OCI-M1 (cell line): ENCODE measurements around the gene PWWP2A.
"Not testable (repeated sequence)": the region's sequence is repeated elsewhere in the genome, so short reads cannot be mapped to it uniquely, and the experiment has no call there.

Experiments used
- DNase-seq: peaks from one replicate; lab custom pipeline; 2025; lab: John Stamatoyannopoulos, UW

The PWWP2A gene

DNA sequence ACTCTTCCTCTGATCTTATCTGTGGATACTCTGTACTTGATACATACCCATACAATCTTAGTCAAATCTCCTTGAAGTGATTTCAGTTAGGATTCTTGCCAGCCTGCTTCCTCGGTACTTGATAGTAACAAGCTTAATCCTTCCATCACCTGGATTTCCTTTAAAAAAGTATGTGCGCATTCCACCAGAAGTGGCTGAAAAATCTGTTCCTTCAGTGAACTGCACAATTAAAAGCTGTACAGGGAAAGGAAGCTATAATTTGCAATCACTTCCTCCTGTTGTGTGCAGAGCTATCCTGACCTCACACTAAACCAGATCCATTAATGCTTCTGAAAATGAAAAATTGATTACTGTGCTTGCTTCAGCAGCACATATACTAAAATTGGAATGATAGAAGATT lies 47.3 kb downstream of the PWWP2A start:
- no peak for DNase-seq

DNA sequence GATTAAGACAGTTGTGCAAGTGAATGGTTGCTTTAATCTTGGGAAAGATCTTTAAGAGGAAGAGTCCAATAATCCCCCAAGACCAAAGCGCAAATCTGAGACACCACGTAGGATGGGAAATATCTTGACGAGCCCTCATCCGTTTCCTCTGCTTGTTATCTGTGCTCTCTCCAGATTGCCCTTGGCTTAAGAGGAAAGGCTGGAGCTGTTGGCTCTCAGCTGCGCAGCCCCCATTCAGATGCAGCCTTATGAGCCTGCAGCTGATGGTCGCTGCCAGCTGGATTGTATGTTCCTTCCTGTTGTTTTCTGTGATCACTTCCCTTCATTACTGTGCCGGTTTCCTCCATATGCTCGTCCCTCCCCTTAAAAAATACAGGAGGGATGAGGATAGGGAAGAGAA lies 47.7 kb downstream of the PWWP2A start:
- DNase-seq, result no peak

DNA sequence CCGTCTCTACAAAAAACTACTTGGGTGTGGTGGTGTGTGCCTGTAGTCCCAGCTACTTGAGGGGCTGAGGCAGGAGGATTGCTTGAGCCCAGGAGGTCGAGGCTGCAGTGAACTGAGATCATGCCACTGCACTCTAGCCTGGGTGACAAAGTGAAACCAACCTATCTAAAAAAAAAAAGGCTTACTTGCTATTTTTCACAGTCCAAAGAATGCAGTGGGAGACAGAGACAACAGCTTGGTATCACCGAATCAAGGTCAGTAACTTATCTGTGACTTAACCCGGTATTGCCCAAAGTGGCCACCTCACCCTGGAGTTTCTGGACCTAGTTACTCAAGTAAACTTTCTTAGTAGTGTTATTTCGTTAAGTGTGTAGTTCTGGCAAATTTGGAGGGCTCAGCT lies 50.1 kb downstream of the PWWP2A start:
- DNase-seq, result not testable (repeated sequence)

DNA sequence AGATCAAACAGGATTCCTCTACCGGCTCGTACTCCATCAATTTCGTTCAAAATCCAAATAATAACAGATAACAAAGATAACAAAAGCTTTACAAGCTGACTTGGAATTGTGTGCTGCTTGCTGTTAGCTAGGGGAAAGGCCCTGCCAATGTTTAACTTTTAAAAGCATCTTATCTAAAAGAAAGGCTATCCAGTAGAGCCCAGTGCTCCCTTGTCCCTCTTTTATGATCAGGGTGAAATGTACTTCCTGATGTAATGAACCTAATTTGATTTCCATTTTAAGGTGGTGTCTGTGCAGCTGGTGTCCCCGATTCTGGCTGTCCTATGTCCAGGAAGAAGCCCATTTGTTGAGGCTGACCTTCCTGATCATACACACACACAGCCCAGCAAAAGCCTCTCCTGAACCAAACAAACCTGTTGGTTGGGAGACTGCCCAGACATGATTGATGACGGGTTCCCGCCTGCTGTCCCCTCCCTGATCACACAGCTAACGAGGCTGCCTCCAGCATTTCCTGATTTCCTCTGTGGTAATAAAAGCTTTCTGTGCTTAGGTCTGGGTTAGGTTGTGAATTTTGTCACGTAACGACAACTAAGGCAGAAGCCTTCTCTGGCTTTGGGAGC lies 54.1 kb downstream of the PWWP2A start:
- DNase-seq, result no peak

DNA sequence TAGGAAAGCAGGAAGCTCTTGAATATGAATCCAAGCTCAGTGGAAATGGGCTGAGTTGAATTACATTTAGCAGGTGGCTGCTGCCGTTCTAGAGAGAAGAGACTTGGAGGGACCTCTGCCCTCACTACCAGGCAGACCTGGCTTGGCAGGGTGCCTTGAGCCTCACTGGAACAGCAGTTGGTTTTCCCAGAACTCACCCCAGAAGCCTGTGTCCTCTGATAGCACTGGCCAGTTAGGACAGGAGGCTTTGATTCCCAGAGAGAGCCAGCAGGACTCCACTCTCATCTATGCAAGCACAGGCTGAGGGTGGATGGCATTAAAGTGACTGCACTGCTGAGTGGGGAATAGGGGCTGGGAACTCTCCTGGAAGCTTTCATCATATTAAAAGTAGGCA lies 54.8 kb downstream of the PWWP2A start:
- DNase-seq, result peak; percentile 3

DNA sequence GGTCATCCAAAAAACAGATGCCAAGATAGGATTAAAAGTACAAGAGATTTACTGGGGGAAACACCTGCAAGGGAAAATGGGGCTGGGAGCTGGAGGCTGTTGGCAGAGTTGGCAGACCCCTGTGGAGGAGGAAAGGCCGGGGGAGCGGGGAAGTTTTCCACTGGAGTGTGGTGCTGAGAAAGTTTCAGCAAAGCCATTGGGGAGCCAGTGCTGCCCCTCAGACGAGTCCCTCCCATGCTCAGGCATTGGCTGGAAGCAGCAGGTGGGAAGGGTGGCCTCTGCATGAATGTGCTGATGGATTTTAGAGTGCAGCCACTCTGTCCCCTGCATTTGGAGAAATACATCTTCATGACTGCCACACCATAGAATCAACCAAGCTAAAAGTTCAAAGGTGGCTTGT lies 57.5 kb downstream of the PWWP2A start:
- DNase-seq, result no peak

DNA sequence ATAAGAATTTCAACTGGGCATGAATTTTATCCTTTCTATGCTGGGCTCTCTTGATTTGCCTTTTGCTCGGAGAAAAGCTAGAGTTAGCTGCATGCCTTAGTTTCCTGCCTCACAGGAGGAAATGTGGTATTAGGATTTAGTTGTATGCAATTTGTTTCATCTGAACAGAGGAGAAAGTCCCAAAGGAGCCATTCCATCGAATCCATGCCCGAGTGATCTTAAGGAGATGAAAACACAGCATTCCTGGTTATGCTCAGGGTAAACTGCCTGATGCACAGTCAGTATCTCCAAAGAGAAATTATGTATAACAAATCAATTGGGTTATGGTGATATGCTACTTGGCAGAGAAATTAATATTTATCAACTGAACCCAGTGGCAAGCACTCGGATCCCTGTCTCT lies 59.2 kb downstream of the PWWP2A start:
- no peak for DNase-seq

DNA sequence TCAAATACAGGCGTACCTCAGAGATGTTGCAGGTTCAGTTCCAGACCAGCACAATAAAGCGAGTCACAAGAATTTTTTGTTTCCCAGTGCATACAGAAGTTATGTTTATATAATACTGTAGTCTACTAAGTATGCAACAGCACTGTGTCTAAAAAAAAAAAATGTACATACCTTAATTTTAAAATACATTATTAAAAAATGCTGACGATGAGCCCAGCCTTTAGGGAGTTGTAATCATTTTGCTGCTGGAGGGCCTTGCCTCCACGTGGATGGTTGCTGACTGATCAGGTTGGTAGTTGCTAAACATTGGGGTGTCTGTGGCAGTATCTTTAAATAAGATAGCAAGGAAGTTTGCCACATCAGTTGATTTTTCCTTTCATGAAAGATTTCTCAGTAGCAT lies 62.0 kb downstream of the PWWP2A start:
- no peak for DNase-seq

DNA sequence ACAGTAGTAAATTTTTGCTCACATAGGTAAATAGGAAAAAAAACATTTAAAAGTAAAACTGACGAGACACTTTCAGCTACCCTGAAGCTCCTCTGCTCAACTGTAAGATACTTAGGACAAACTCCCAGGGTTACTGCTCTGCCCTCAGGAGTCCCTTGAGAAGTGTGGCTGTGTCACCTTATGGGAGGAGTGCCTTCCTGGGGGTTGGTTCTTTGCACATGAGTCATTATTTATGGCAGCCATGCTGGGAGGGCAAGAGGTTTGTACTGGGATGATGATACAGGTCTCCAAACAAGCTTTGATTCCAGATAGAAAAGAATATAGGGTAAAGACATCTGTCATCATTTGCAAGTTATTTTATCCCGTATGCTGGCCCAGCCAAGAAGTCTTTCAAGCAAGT lies 64.4 kb downstream of the PWWP2A start:
- DNase-seq, result no peak

DNA sequence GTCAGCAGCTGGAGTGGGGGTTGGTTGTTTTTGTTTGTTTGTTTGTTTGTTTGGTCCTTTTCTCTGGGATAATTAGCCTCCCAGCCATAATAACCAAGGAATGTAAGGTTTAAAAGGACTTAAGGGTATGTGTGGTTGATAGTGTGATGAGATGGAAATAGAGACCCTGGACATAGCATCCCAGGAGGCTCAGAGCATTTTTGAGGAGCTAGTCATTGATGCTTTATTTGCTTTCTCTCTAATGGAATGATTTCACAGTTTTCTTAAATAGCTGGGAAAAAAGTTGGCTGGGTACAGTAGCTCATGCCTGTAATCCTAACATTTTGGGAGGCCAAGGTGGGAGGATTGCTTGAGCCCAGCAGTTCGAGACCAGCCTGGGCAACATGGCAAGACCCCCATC lies 65.2 kb downstream of the PWWP2A start:
- no peak for DNase-seq

DNA sequence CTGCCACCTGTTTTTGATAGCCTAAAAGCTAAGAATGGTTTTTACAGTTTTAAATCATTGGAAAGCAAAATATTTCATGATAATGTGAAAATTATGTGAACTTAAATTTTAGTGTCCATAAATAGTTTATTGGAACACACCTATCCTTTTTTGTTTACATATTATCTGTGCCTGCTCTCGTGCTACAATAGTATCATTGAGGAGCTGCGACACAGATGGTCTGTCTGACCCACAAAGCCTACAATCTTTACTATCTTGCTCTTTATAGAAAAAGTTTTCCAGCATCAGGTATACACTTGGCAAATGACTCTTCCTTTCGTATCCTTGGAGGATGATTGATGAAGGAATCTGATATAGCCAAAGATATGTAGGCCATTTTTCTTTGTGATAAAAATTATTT lies 70.2 kb downstream of the PWWP2A start:
- DNase-seq, result no peak

DNA sequence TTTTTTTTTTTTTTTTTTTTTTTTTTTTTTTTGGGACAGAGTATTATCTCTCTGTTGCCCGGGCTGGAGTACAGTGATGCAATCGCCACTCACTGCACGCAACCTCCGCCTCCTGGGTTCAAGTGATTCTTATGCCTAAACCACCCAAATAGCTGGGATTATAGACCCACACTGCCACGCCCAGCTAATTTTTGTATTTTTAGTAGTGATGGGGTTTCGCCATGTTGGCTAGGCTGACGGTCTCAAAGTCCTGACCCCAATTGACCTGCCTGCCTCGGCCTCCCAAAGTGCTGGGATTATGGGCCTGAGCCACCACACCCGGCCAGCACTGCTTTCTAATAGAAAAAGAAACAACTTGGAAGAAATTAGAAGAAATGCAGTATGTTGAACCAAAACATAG lies 71.1 kb downstream of the PWWP2A start:
- no peak for DNase-seq

DNA sequence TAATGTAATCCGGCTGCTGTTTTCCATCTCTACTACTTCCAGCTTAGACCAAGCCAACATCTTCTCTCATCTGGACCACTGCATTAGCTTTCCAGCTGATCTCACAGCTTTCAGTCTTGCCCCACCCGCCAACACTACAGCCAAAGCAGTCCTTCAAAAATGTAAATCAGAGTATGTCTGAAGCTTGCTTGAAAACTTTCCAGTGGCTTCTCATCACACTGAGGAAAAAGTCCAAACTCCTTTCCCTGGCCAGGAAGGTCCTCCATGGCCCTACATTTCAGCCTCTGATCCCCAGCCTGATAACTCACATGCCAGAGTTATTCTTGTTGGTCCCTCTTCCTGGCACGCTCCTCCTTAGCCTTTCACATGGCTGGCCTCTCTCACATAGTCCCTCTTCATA lies 71.8 kb downstream of the PWWP2A start:
- no peak for DNase-seq

DNA sequence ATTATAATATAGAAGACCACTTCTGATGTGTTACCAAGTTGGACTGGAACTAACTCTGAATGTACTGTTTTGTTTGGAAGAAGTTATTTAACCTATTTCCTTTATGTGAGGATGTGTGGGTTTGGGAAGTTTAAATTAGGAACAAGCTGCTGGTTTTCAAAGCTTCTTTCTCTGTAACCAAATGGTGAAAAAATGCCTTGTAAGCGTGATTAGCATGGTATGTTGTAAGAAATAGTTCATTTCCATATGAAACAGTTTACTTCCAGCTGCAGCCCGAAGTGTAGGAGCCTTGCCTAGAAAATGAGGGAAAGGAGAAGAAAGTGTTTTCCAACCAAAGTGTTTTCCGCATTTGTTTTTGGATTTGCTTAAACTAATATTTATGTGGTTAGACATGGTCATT lies 74.3 kb downstream of the PWWP2A start:
- no peak for DNase-seq

DNA sequence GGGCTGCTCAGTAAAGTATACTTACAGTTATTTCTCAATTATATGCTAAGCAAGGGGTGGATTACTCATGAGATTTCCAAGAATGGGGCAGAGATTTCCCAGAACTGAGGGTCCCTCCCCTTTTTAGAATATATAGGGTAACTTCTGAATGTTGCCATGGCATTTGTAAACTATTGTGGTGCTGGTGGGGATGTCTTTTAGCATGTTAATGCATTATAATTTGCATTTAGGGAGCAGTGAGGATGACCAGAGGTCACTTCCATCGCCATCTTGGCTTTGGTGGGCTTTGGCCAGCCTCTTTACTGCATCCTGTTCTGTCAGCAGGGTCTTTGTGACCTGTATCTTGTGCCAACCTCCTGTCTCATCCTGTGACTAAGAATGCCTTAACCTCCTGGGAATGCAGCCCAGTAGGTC lies 74.9 kb downstream of the PWWP2A start:
- peak; percentile 54 for DNase-seq

DNA sequence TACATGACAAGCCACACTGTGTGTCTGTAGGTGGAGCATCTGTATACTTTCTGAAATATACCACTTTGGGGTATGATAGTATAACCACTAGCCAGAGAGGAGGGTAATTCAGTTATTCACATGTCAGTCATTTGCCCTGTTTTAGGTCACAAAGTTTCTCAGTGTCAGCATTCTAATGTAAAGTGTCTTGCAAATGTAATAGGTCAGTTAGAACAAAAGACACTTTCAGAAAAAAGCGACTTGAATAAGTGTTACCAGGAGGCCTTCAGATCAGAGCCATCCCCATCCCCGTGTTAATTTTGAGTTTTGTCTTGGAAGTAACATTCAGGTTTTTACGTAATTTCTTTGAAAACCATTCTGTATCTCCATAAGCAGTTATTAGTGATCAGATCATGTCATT lies 76.6 kb downstream of the PWWP2A start:
- no peak for DNase-seq
